ENCODE results near the gene PMPCA. TPM values are rescaled to one million over a fixed set of nuclear protein-coding genes. Genes with fewer than 3 reads are reported as not detected.

The PMPCA gene
- polyA plus RNA-seq, 1 of the 3 experiments (the other 2 are of a cell fraction): 125 TPM

DNA sequence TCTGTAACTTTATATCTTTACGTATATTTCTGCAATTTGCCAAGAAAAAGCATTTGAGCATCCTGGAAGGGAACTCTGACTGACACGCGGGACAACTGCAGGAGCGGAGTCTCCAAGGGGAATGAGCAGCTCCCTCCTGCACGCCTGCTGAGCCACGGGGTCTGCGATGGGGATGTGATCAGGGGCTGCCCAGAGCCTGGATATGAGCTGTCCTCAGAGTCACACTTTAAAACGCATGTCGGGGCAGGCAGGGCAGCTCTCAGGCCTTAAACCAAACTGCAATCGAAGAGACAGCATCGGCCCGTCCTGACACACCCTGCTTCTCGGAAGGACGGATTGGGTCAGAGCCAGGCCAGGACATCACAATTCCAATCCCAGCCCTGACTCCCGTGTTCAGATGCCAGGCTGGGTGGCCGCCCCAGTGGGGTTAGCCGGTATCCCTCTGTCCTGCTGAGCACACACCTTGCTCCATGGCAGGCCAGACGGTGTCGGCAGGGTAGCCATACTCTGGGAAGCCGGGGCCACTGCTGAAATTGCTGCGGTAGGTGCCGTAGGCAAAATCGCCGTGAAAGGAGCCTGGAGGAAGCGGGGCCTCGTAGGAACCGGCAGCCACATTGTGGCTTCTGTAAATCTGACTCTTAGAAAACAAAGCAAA lies 55.2 kb downstream of the PMPCA start (continued):
- TF ChIP-seq TAF1 (IDR thresholded peaks at IDR 0.05; ENCODE audit: borderline replicate concordance, low read depth, low read length) (no peak), GABPA (IDR thresholded peaks at IDR 0.05; ENCODE audit: low read depth) (no peak), IRF3 (IDR thresholded peaks at IDR 0.05; ENCODE audit: low read depth, low read length) (no peak), FOSL2 (IDR thresholded peaks at IDR 0.05; ENCODE audit: borderline replicate concordance, low read depth) (no peak), EP300 (IDR thresholded peaks at IDR 0.05; ENCODE audit: borderline replicate concordance in 1 of 2, low read depth in 1 of 2, low read length in 1 of 2) (no peak)

DNA sequence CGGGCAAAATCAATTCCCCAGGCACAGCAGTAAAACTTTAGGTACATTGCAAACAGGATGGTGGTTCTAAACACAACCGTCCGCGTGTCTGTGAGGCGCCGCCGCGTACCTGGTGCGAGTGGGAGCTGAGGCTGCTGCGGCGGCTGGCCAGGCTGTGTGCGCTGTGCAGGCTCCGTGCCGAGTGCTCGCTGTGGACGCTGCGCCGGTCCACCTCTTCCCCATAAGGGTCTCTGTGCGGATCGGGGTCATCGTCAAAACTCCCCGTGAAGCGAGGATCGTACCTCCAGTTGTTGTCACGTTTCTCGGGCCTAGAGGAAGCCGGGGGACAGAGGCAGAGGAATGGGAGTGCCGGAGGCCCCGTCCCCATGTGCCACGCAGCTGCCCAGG lies 55.7 kb downstream of the PMPCA start:
- no peak overlapping the region for H2AFZ ChIP-seq (ENCODE audit: low read depth)
- H3K36me3 ChIP-seq (replicated peaks in 1 of 2; ENCODE audit: control insufficient read depth in 1 of 2, insufficient read depth in 2 of 2, low read length in 1 of 2): peaks cover 41 to 86% of the 10 kb centered on the region in 2 experiments
- DNase-seq: no peak
- POLR2A ChIA-PET: no interaction called here
- no peak overlapping the region for H3K9ac ChIP-seq
- CTCF ChIA-PET: interaction anchor here (1.6 kb wide), 1 partner anchor 14 kb away, joined by 3 read pairs; no protein-coding TSS in a partner anchor
- H3K27ac ChIP-seq (ENCODE audit: low read depth in 2 of 2, low read length in 1 of 2): no peak overlapping the region
- TF ChIP-seq SIN3A (IDR thresholded peaks at IDR 0.05; ENCODE audit: borderline replicate concordance, low read depth, low read length): no peak
- no peak for TF ChIP-seq POLR2AphosphoS5 (IDR thresholded peaks at IDR 0.05; ENCODE audit: low read depth, low read length)
- no peak for TF ChIP-seq TEAD4 (IDR thresholded peaks at IDR 0.05; ENCODE audit: borderline replicate concordance, insufficient read depth)
- TF ChIP-seq RCOR1 (IDR thresholded peaks at IDR 0.05; ENCODE audit: low read length): no peak
- no peak for TF ChIP-seq GATA2 (CRISPR knock-in tag; IDR thresholded peaks at IDR 0.05)
- no peak for TF ChIP-seq PBX3 (IDR thresholded peaks at IDR 0.05)
- no peak for TF ChIP-seq ELF1 (IDR thresholded peaks at IDR 0.05)
- TF ChIP-seq TAF1 (IDR thresholded peaks at IDR 0.05; ENCODE audit: borderline replicate concordance, low read depth, low read length): no peak
- no peak for TF ChIP-seq CHD2 (IDR thresholded peaks at IDR 0.05; ENCODE audit: low read length, partially characterized antibody)
- no peak for TF ChIP-seq REST (IDR thresholded peaks at IDR 0.05; ENCODE audit: low read depth, low read length)
- TF ChIP-seq, protein P1, sequence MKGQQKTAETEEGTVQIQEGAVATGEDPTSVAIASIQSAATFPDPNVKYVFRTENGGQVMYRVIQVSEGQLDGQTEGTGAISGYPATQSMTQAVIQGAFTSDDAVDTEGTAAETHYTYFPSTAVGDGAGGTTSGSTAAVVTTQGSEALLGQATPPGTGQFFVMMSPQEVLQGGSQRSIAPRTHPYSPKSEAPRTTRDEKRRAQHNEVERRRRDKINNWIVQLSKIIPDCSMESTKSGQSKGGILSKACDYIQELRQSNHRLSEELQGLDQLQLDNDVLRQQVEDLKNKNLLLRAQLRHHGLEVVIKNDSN (IDR thresholded peaks at IDR 0.05; ENCODE audit: borderline replicate concordance, low read depth): no peak
- TF ChIP-seq FOXJ3 (CRISPR knock-in tag; IDR thresholded peaks at IDR 0.05): no peak
- TF ChIP-seq, protein P2, sequence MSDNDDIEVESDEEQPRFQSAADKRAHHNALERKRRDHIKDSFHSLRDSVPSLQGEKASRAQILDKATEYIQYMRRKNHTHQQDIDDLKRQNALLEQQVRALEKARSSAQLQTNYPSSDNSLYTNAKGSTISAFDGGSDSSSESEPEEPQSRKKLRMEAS (IDR thresholded peaks at IDR 0.05; ENCODE audit: low read depth): no peak
- TF ChIP-seq RFX5 (IDR thresholded peaks at IDR 0.05; ENCODE audit: low read length): no peak
- H3K4me3 ChIP-seq (ENCODE audit: low read depth in 2 of 2, low read length in 1 of 2): no peak overlapping the region
- H3K4me1 ChIP-seq (ENCODE audit: control insufficient read depth in 1 of 2, insufficient read depth in 2 of 2, low read depth in 1 of 2, low read length in 1 of 2): no peaks in the 10 kb centered on the region
- H4K20me1 ChIP-seq (ENCODE audit: insufficient read depth): peaks cover 36% of the 10 kb centered on the region
- peaks cover 64% of the 10 kb centered on the region for H3K79me2 ChIP-seq (ENCODE audit: insufficient read depth)
- H3K9me2 ChIP-seq: no peaks in the 10 kb centered on the region
- no peaks in the 10 kb centered on the region for H3K27me3 ChIP-seq (ENCODE audit: insufficient read depth)
- H3K9me3 ChIP-seq: no peaks in the 10 kb centered on the region
- WGBS (ENCODE audit: low lambda C conversion rate): 96% methylated on average over 24 of the region's 30 CpGs
- no peak overlapping the region for H3K4me2 ChIP-seq
- H3F3A ChIP-seq (replicated peaks; ENCODE audit: insufficient read depth): no peaks in the 10 kb centered on the region

Data from SK-N-SH (cell line).